CD8-positive, alpha-beta memory T cell (primary cell): ENCODE measurements around the gene THAP9. TPM values are rescaled to one million over a fixed set of nuclear protein-coding genes. Genes with fewer than 3 reads are reported as not detected.
"Not testable (repeated sequence)": the region's sequence is repeated elsewhere in the genome, so short reads cannot be mapped to it uniquely, and the experiment has no call there.

Experiments used
- CTCF ChIA-PET: fragments of 350-600 bp; sonication (Branson Sonifier 250); formaldehyde crosslinking; loops from one replicate; lab custom pipeline; 2021; ENCODE audit warnings: antibody characterized with exemption; lab: Charles Lee
- POLR2A ChIA-PET: fragments of 350-600 bp; sonication (Branson Sonifier 250); formaldehyde crosslinking; loops from one replicate; lab custom pipeline; 2021; ENCODE audit warnings: antibody characterized with exemption; lab: Charles Lee
- DNase-seq, 5 donors: peaks; one replicate each; pipeline versions ENCODE4 v3.0.0 to v3.0.0-alpha.2; 2020 to 2022; ENCODE audit warnings: mixed read lengths in 1 of 5
- H3K27ac ChIP-seq: one replicate; pipeline ENCODE4 v1.7.0; 2013; ENCODE audit warnings: low read depth, mild to moderate bottlenecking, low read length, moderate library complexity
- H3K27me3 ChIP-seq: 2 replicates; pipeline ENCODE4 v1.7.0; 2013; ENCODE audit warnings: low read length, mild to moderate bottlenecking; ENCODE audit not compliant: insufficient read depth, poor library complexity, severe bottlenecking
- H3K36me3 ChIP-seq: 2 replicates; pipeline ENCODE4 v1.7.0; 2013; ENCODE audit warnings: mild to moderate bottlenecking, low read length, moderate library complexity; ENCODE audit not compliant: insufficient read depth
- H3K4me1 ChIP-seq: 2 replicates; pipeline ENCODE4 v1.7.0; 2013; ENCODE audit warnings: mild to moderate bottlenecking, low read length, moderate library complexity; ENCODE audit not compliant: insufficient read depth
- H3K4me3 ChIP-seq: 2 replicates; pipeline ENCODE4 v1.7.0; 2013; ENCODE audit warnings: mild to moderate bottlenecking, low read length
- H3K9me3 ChIP-seq: 2 replicates; pipeline ENCODE4 v1.7.0; 2013; ENCODE audit warnings: mild to moderate bottlenecking, low read length
- H3K27ac Mint-ChIP-seq, 8 donors: one replicate each; pipeline ENCODE4 v1.8.0; 2020 to 2021; ENCODE audit warnings: mixed read lengths in 8 of 8, mild to moderate bottlenecking in 6 of 8, inconsistent platforms in 3 of 8, moderate library complexity in 3 of 8
- H3K27me3 Mint-ChIP-seq, 2 donors: one replicate each; pipeline ENCODE4 v1.8.0; 2020 to 2021; ENCODE audit warnings: mixed read lengths in 2 of 2, mild to moderate bottlenecking in 1 of 2, moderate library complexity in 1 of 2
- H3K36me3 Mint-ChIP-seq, 3 donors: one replicate each; pipeline ENCODE4 v1.8.0; 2020 to 2021; ENCODE audit warnings: mixed read lengths in 3 of 3, inconsistent platforms in 1 of 3, mild to moderate bottlenecking in 1 of 3
- H3K4me1 Mint-ChIP-seq, 3 donors: one replicate each; pipeline ENCODE4 v1.8.0; 2020 to 2021; ENCODE audit warnings: mixed read lengths in 3 of 3, inconsistent platforms in 1 of 3, mild to moderate bottlenecking in 1 of 3
- H3K4me3 Mint-ChIP-seq, 7 donors: one replicate each; pipeline ENCODE4 v1.8.0; 2020 to 2021; ENCODE audit warnings: mixed read lengths in 7 of 7, mild to moderate bottlenecking in 6 of 7, moderate library complexity in 4 of 7, inconsistent platforms in 2 of 7
- H3K9me3 Mint-ChIP-seq, 5 donors: one replicate each; pipeline ENCODE4 v1.8.0; 2020 to 2022; ENCODE audit warnings: mixed read lengths in 5 of 5, mild to moderate bottlenecking in 3 of 5, moderate library complexity in 2 of 5, inconsistent platforms in 1 of 5
- polyA plus RNA-seq: library from polyadenylated mRNA; unstranded; fragments of 300-500 nt; fragmentation: Illumina TruSeq; gene quantifications from one replicate; pipeline ENCODE4 v1.2.3, GENCODE V29; 2021
- total RNA-seq, 2 experiments: library from RNA; stranded (reverse); gene quantifications; one replicate each; pipeline ENCODE4 v1.2.3, GENCODE V29; 2021

Gene THAP9
- total and polyA plus RNA-seq, 3 experiments from 2014 or later = 1.6 to 2.3 (median 2.0) TPM

GRCh38 chr4:82909326-82909725 lies 8.8 kb downstream of the THAP9 start:
- Mint-ChIP-seq H3K36me3 (peaks cover 0 to 19% (median 5%) of the 10 kb centered on the region in 3 donors), H3K9me3 (no peaks in the 10 kb centered on the region), H3K27ac (no peak overlapping the region), H3K4me1 (peaks cover 10 to 15% (median 14%) of the 10 kb centered on the region in 3 donors), H3K27me3 (peaks cover 0 to 2% of the 10 kb centered on the region in 2 donors), H3K4me3 (no peak overlapping the region)
- DNase-seq = no peak
- Histone ChIP-seq H3K27me3 (no peaks in the 10 kb centered on the region), H3K9me3 (no peaks in the 10 kb centered on the region), H3K4me1 (no peaks in the 10 kb centered on the region), H3K36me3 (no peaks in the 10 kb centered on the region), H3K27ac (no peak overlapping the region), H3K4me3 (no peak overlapping the region)
- ChIA-PET CTCF (no interaction called here), POLR2A (no interaction called here)

GRCh38 chr4:82913305-82913704 lies 12.8 kb downstream of the THAP9 start:
- Histone ChIP-seq H3K27me3 (no peaks in the 10 kb centered on the region), H3K4me3 (no peak overlapping the region), H3K27ac (no peak overlapping the region), H3K4me1 (no peaks in the 10 kb centered on the region), H3K36me3 (no peaks in the 10 kb centered on the region), H3K9me3 (no peaks in the 10 kb centered on the region)
- H3K27ac Mint-ChIP-seq = no peak overlapping the region
- H3K4me1 Mint-ChIP-seq = no peaks in the 10 kb centered on the region
- DNase-seq = no peak
- ChIA-PET CTCF (no interaction called here), POLR2A (no interaction called here)
- H3K27me3 Mint-ChIP-seq = no peaks in the 10 kb centered on the region
- no peak overlapping the region for H3K4me3 Mint-ChIP-seq
- no peaks in the 10 kb centered on the region for H3K9me3 Mint-ChIP-seq
- H3K36me3 Mint-ChIP-seq = peaks cover 0 to 21% (median 3%) of the 10 kb centered on the region in 3 donors

- DNase-seq, H3K27me3 ChIP-seq, H3K4me1 Mint-ChIP-seq, POLR2A ChIA-PET, CTCF ChIA-PET, H3K9me3 Mint-ChIP-seq, H3K27me3 Mint-ChIP-seq, H3K4me1 ChIP-seq, H3K27ac ChIP-seq, H3K36me3 ChIP-seq, H3K4me3 Mint-ChIP-seq, H3K9me3 ChIP-seq, H3K4me3 ChIP-seq, H3K27ac Mint-ChIP-seq: not testable (repeated sequence)
- H3K36me3 Mint-ChIP-seq = peaks cover 0 to 23% (median 3%) of the 10 kb centered on the region in 3 donors
Observed at GRCh38 chr4:82913968-82914367, 13.4 kb downstream of the THAP9 start.

- Histone ChIP-seq H3K4me3 (no peak overlapping the region), H3K27me3 (no peaks in the 10 kb centered on the region), H3K4me1 (no peaks in the 10 kb centered on the region), H3K27ac (no peak overlapping the region), H3K36me3 (no peaks in the 10 kb centered on the region), H3K9me3 (no peaks in the 10 kb centered on the region)
- Mint-ChIP-seq H3K4me1 (no peaks in the 10 kb centered on the region), H3K27me3 (no peaks in the 10 kb centered on the region), H3K4me3 (no peak overlapping the region), H3K9me3 (no peaks in the 10 kb centered on the region), H3K27ac (no peak overlapping the region), H3K36me3 (peaks cover 0 to 14% (median 0%) of the 10 kb centered on the region in 3 donors)
- ChIA-PET CTCF (no interaction called here), POLR2A (no interaction called here)
- no peak for DNase-seq
Observed at GRCh38 chr4:82918091-82918490, 17.6 kb downstream of the THAP9 start.

GRCh38 chr4:82919386-82919785 lies 18.9 kb downstream of the THAP9 start:
- Histone ChIP-seq H3K4me3 (no peak overlapping the region), H3K36me3 (no peaks in the 10 kb centered on the region), H3K27ac (no peak overlapping the region), H3K4me1 (no peaks in the 10 kb centered on the region), H3K9me3 (no peaks in the 10 kb centered on the region), H3K27me3 (no peaks in the 10 kb centered on the region)
- Mint-ChIP-seq H3K9me3 (no peaks in the 10 kb centered on the region), H3K4me3 (no peak overlapping the region), H3K4me1 (no peaks in the 10 kb centered on the region), H3K27ac (peak overlapping the region in 1 of 8 donors; percentile 22), H3K36me3 (peaks cover 0 to 13% (median 0%) of the 10 kb centered on the region in 3 donors), H3K27me3 (no peaks in the 10 kb centered on the region)
- ChIA-PET POLR2A (no interaction called here), CTCF (no interaction called here)
- no peak for DNase-seq

- no peak overlapping the region for H3K4me3 ChIP-seq
- no peaks in the 10 kb centered on the region for H3K4me1 ChIP-seq
- H3K27ac Mint-ChIP-seq = peak overlapping the region in 1 of 8 donors; percentile 58
- H3K4me1 Mint-ChIP-seq = no peaks in the 10 kb centered on the region
- no peak for DNase-seq
- no peaks in the 10 kb centered on the region for H3K9me3 ChIP-seq
- CTCF ChIA-PET = no interaction called here
- H3K4me3 Mint-ChIP-seq = no peak overlapping the region
- H3K27me3 Mint-ChIP-seq = no peaks in the 10 kb centered on the region
- H3K9me3 Mint-ChIP-seq = no peaks in the 10 kb centered on the region
- no peaks in the 10 kb centered on the region for H3K36me3 ChIP-seq
- no peaks in the 10 kb centered on the region for H3K27me3 ChIP-seq
- peaks cover 0 to 15% (median 0%) of the 10 kb centered on the region in 3 donors for H3K36me3 Mint-ChIP-seq
- no peak overlapping the region for H3K27ac ChIP-seq
- POLR2A ChIA-PET = no interaction called here
Observed at GRCh38 chr4:82921795-82922194, 21.3 kb downstream of the THAP9 start.

- ChIA-PET POLR2A (interaction anchor here (1.2 kb wide), 1 partner anchor 30 kb away, joined by 3 read pairs; the partner anchor contains the start of gene THAP9), CTCF (no interaction called here)
- no peaks in the 10 kb centered on the region for H3K9me3 Mint-ChIP-seq
- no peak for DNase-seq
- H3K9me3 ChIP-seq = no peaks in the 10 kb centered on the region
- H3K27ac Mint-ChIP-seq = peak overlapping the region in 1 of 8 donors; percentile 74
- no peak overlapping the region for H3K4me3 Mint-ChIP-seq
- H3K36me3 Mint-ChIP-seq = peaks cover 8 to 64% (median 22%) of the 10 kb centered on the region in 3 donors
- no peak overlapping the region for H3K27ac ChIP-seq
- H3K27me3 Mint-ChIP-seq = no peaks in the 10 kb centered on the region
- H3K4me1 ChIP-seq = no peaks in the 10 kb centered on the region
- H3K4me3 ChIP-seq = no peak overlapping the region
- no peaks in the 10 kb centered on the region for H3K4me1 Mint-ChIP-seq
- H3K27me3 ChIP-seq = no peaks in the 10 kb centered on the region
- peaks cover 14% of the 10 kb centered on the region for H3K36me3 ChIP-seq
Observed at GRCh38 chr4:82930848-82931755, 30.6 kb downstream of the THAP9 start.

GRCh38 chr4:82934441-82934840 lies 33.9 kb downstream of the THAP9 start:
- Histone ChIP-seq H3K4me1 (no peaks in the 10 kb centered on the region), H3K4me3 (no peak overlapping the region), H3K36me3 (peaks cover 26% of the 10 kb centered on the region), H3K27me3 (no peaks in the 10 kb centered on the region), H3K9me3 (no peaks in the 10 kb centered on the region), H3K27ac (no peak overlapping the region)
- POLR2A ChIA-PET = no interaction called here
- Mint-ChIP-seq H3K27me3 (no peaks in the 10 kb centered on the region), H3K27ac (no peak overlapping the region), H3K4me3 (no peak overlapping the region), H3K9me3 (no peaks in the 10 kb centered on the region), H3K36me3 (peaks cover 8 to 79% (median 24%) of the 10 kb centered on the region in 3 donors), H3K4me1 (no peaks in the 10 kb centered on the region)
- no peak for DNase-seq
- CTCF ChIA-PET = no interaction called here
